K562 (cell line): ENCODE results near the gene HDAC9. TPM values are rescaled to one million over a fixed set of nuclear protein-coding genes. Genes with fewer than 3 reads are reported as not detected.

Experiments used
- ATAC-seq: fragments of 200-7000 bp; cut with Tn5 transposase; 3 replicates; pipeline ENCODE4 v1.9.1; 2020; ENCODE audit warnings: moderate library complexity
- BruUV-seq: library from RNA; stranded (reverse); fragments of 400-500 nt; replicated peaks from 2 replicates; lab custom pipeline; 2021; lab: Mats Ljungman, UMichigan
- CTCF ChIA-PET: fragments of 300-600 bp; formaldehyde crosslinking; extraction: SDS; loops from one replicate; lab custom pipeline; 2021; ENCODE audit warnings: low intra/inter-chr PET ratio; lab: Yijun Ruan, JAX
- POLR2A ChIA-PET: fragments of 300-600, 350-650 bp; sonication (Branson Sonifier 250); formaldehyde crosslinking; extraction: SDS; loops from one replicate; lab custom pipeline; 2021; ENCODE audit warnings: antibody characterized with exemption, inconsistent platforms; lab: Yijun Ruan, JAX
- DNase-seq, 4 experiments: peaks; one replicate each; pipeline versions ENCODE4 v3.0.0 to v3.0.0-alpha.2; 2011 to 2018; ENCODE audit warnings: low spot score in 3 of 4, mixed read lengths in 3 of 4; ENCODE audit errors: extremely low read depth in 1 of 4
- FAIRE-seq: peaks from 2 replicates; lab custom pipeline; 2011; peaks lifted over from hg19 to GRCh38; lab: Jason Lieb, UNC
- H2AFZ ChIP-seq: 2 replicates; pipeline ENCODE4 v1.6.0; 2011; ENCODE audit warnings: low read depth, low read length, control low read depth, inconsistent platforms
- H3K27ac ChIP-seq: fragments of 200-600 bp; 3 replicates; pipeline ENCODE4 v1.8.0; 2011; ENCODE audit warnings: low read depth, mild to moderate bottlenecking, control low read depth, inconsistent platforms, low read length, moderate library complexity, mixed read lengths; ENCODE audit errors: extremely low read depth
- H3K27me3 ChIP-seq, 2 experiments: fragments of 300-600 bp in 1 of 2; 2 replicates in 1 of 2; 3 replicates in 1 of 2; pipeline versions ENCODE4 v1.6.0 to v1.8.0; 2011; ENCODE audit warnings: inconsistent platforms in 2 of 2, low read length in 2 of 2, mild to moderate bottlenecking in 1 of 2, mixed read lengths in 1 of 2, moderate library complexity in 1 of 2; ENCODE audit not compliant: control insufficient read depth in 2 of 2, insufficient read depth in 2 of 2
- H3K36me3 ChIP-seq: fragments of 300-600 bp; 3 replicates; pipeline ENCODE4 v1.8.0; 2011; ENCODE audit warnings: mild to moderate bottlenecking, low read length, inconsistent platforms; ENCODE audit not compliant: control insufficient read depth, insufficient read depth
- H3K4me1 ChIP-seq, 2 experiments: fragments of 200-600 bp in 1 of 2; replicated peaks in 1 of 2; 2 replicates in 1 of 2; 3 replicates in 1 of 2; pipeline versions ENCODE4 v1.5.1 to v1.8.0; 2011; ENCODE audit warnings: inconsistent platforms in 2 of 2, low read length in 2 of 2, mild to moderate bottlenecking in 1 of 2, mixed read lengths in 1 of 2, moderate library complexity in 1 of 2; ENCODE audit not compliant: control insufficient read depth in 2 of 2, insufficient read depth in 2 of 2
- H3K4me2 ChIP-seq: 2 replicates; pipeline ENCODE4 v1.6.1; 2011; ENCODE audit warnings: low read length, control low read depth, inconsistent platforms, mixed read lengths; ENCODE audit not compliant: insufficient read depth
- H3K4me3 ChIP-seq: fragments of 200-600 bp; sonication (generic), shearing (Covaris generic); 2 replicates; pipeline ENCODE4 v1.5.1; 2016; ENCODE audit warnings: control low read depth, inconsistent platforms
- H3K79me2 ChIP-seq: fragments of 200-600 bp; 3 replicates; pipeline ENCODE4 v1.8.0; 2011; ENCODE audit warnings: low read length, inconsistent platforms; ENCODE audit not compliant: control insufficient read depth, insufficient read depth
- H3K9ac ChIP-seq, 2 experiments: 2 replicates each; pipeline versions ENCODE4 v1.6.0 to v1.6.1; 2011; ENCODE audit warnings: low read depth in 2 of 2, low read length in 2 of 2, control low read depth in 1 of 2, inconsistent platforms in 1 of 2, mild to moderate bottlenecking in 1 of 2, mixed read lengths in 1 of 2; ENCODE audit not compliant: insufficient read depth in 1 of 2
- H3K9me1 ChIP-seq: one replicate; pipeline ENCODE4 v1.6.0; 2011; ENCODE audit warnings: inconsistent platforms, mild to moderate bottlenecking, low read length, moderate library complexity; ENCODE audit not compliant: control insufficient read depth, insufficient read depth
- H3K9me3 ChIP-seq: replicated peaks from 2 replicates; pipeline ENCODE4 v1.5.1; 2011; ENCODE audit warnings: low read depth, low read length, inconsistent platforms; ENCODE audit not compliant: control insufficient read depth, insufficient read depth
- H4K20me1 ChIP-seq: replicated peaks from 2 replicates; pipeline ENCODE4 v1.6.1; 2011; ENCODE audit warnings: low read length, inconsistent platforms, mixed read lengths; ENCODE audit not compliant: control insufficient read depth, insufficient read depth
- E4F1 ChIP-seq: fragments of 250-450 bp; sonication (Bioruptor Pico); IDR thresholded peaks from 2 replicates; pipeline ENCODE4 v1.5.0; 2021; ENCODE audit warnings: mild to moderate bottlenecking, borderline replicate concordance
- HINFP ChIP-seq: fragments of 450-650 bp; conservative IDR thresholded peaks from 2 replicates; pipeline ENCODE4 v1.6.1; 2016; ENCODE audit warnings: missing genetic modification characterization, low read depth, mild to moderate bottlenecking, control low read depth, missing compliant biosample characterization
- MAFF ChIP-seq: IDR thresholded peaks from 2 replicates; pipeline ENCODE4 v1.6.1; 2012; ENCODE audit warnings: low read length, improper control_type of control experiment
- MXD1 ChIP-seq: fragments of 250-450 bp; sonication (Bioruptor Pico); IDR thresholded peaks from 2 replicates; pipeline ENCODE4 v1.8.0; 2021; ENCODE audit warnings: borderline replicate concordance, mild to moderate bottlenecking, moderate library complexity; ENCODE audit not compliant: poor library complexity, severe bottlenecking
- PKNOX1 ChIP-seq: fragments of 450-650 bp; IDR thresholded peaks from 2 replicates; pipeline ENCODE4 v1.6.1; 2016
- SPI1 ChIP-seq: IDR thresholded peaks from 2 replicates; pipeline ENCODE4 v1.6.1; 2011; ENCODE audit warnings: low read depth, low read length, control low read depth, borderline replicate concordance
- TBL1XR1 ChIP-seq, 2 experiments: IDR thresholded peaks; 2 replicates each; pipeline ENCODE4 v1.6.1; 2012; ENCODE audit warnings: improper control_type of control experiment in 2 of 2, low read length in 2 of 2, mild to moderate bottlenecking in 1 of 2
- TSHZ1 ChIP-seq: fragments of 250-450 bp; sonication (Bioruptor Pico); IDR thresholded peaks from 2 replicates; pipeline ENCODE4 v1.4.0; 2020; ENCODE audit warnings: mild to moderate bottlenecking, moderate library complexity
- ZNF584 ChIP-seq: fragments of 200-800 bp; sonication (Bioruptor generic); IDR thresholded peaks from 2 replicates; pipeline ENCODE4 v1.6.1; 2016; ENCODE audit warnings: low read depth, mild to moderate bottlenecking, missing genetic modification characterization, missing compliant biosample characterization
- WGBS: fragments of 100-300 bp; shearing (Covaris generic); methylation state at CpG from one replicate; pipeline ENCODE4 v1.1.6; 2016; ENCODE audit warnings: low coverage, mixed read lengths; ENCODE audit not compliant: insufficient coverage; ENCODE audit errors: missing lambda C conversion rate; 5-methylcytosine and 5-hydroxymethylcytosine counted together
- in situ Hi-C: fragments of 300-500 bp; cut with MboI; formaldehyde crosslinking; loops from 4 replicates; pipeline ENCODE4 v1.15.0; 2018; ENCODE audit warnings: inconsistent platforms, mixed read lengths
- intact Hi-C: fragments of 100-400 bp; cut with micrococcal nuclease; formaldehyde crosslinking; loops from 2 replicates; pipeline ENCODE4 v1.14.2; 2022
- polyA plus RNA-seq, 8 experiments: library from polyadenylated mRNA; depleted of rRNA in 4 of 8; stranded (reverse) in 5 of 8; unstranded in 3 of 8; fragments of >200 nt; fragmentation: Nextera tagmentation in 2 of 8; fragmentation: Illumina TruSeq in 1 of 8; extraction: Ambion mirVana in 2 of 8; extraction: Trizol in 1 of 8; gene quantifications; 2 replicates each; pipeline versions ENCODE4 v1.2.1 to v1.2.3, GENCODE V29; 2011 to 2014; ENCODE audit warnings: inconsistent platforms in 1 of 8, missing spikeins in 1 of 8
- total RNA-seq, 7 experiments: library from RNA; depleted of rRNA in 6 of 7; stranded (reverse); fragments of >200 nt in 6 of 7; fragmentation: Illumina TruSeq in 2 of 7; extraction: Trizol in 2 of 7; gene quantifications; 2 replicates each; pipeline versions ENCODE4 v1.2.1 to v1.2.3, GENCODE V29; 2011 to 2021; ENCODE audit warnings: low replicate concordance in 1 of 7

HDAC9 gene
- total and polyA plus RNA-seq, 9 of the 15 experiments (the other 6 are each of a cell fraction or from before 2014, with no cell fraction given): 0.08 to 0.91 (median 0.33) TPM

- ChIA-PET POLR2A (no interaction called here), CTCF (no interaction called here)
- DNase-seq (no peak), ATAC-seq (no peak), FAIRE-seq (no peak)
- no peaks in the 10 kb centered on the region for H3K36me3 ChIP-seq
- in situ Hi-C loops (no loop called here), intact Hi-C loops (no loop called here)
- H2AFZ ChIP-seq: no peak overlapping the region
- 0% methylated on average over 2 of the region's 2 CpGs for WGBS
- no peaks in the 10 kb centered on the region for H3K4me1 ChIP-seq
- H4K20me1 ChIP-seq: no peaks in the 10 kb centered on the region
- no peak overlapping the region for H3K9ac ChIP-seq
- H3K9me1 ChIP-seq: no peaks in the 10 kb centered on the region
- H3K79me2 ChIP-seq: no peaks in the 10 kb centered on the region
- no peak overlapping the region for H3K27ac ChIP-seq
- H3K27me3 ChIP-seq: no peaks in the 10 kb centered on the region
- H3K4me3 ChIP-seq: no peak overlapping the region
- H3K4me2 ChIP-seq: no peak overlapping the region
- H3K9me3 ChIP-seq: no peaks in the 10 kb centered on the region; the same call in 1 of the 2 replicates
- no TSS peak for BruUV-seq
- TF ChIP-seq MAFF: no peak
- no peak for TF ChIP-seq HINFP
- TF ChIP-seq PKNOX1: no peak
- TF ChIP-seq TBL1XR1 (IDR thresholded peaks at IDR 0.05; ENCODE audit: low read length in 2 of 2): no peak
- TF ChIP-seq ZNF584 (CRISPR knock-in tag): no peak
- no peak for TF ChIP-seq E4F1 (CRISPR knock-in tag)
- no peak for TF ChIP-seq SPI1
- TF ChIP-seq MXD1: no peak
- no peak for TF ChIP-seq TSHZ1 (CRISPR knock-in tag)
Measured at GRCh38 chr7:18724318-18724717, 228.8 kb downstream of the HDAC9 start.
